22Rv1 (cell line): ENCODE measurements around the gene ANKRD50.

ENCODE experiments used
- CTCF ChIP-seq: fragments of 450-650 bp; IDR thresholded peaks from 2 replicates; pipeline ENCODE4 v1.5.1; 2017; ENCODE audit warnings: mild to moderate bottlenecking
- ZFX ChIP-seq: fragments of 450-650 bp; IDR thresholded peaks from 2 replicates; pipeline ENCODE4 v1.6.1; 2017; ENCODE audit warnings: antibody characterized with exemption, borderline replicate concordance

DNA sequence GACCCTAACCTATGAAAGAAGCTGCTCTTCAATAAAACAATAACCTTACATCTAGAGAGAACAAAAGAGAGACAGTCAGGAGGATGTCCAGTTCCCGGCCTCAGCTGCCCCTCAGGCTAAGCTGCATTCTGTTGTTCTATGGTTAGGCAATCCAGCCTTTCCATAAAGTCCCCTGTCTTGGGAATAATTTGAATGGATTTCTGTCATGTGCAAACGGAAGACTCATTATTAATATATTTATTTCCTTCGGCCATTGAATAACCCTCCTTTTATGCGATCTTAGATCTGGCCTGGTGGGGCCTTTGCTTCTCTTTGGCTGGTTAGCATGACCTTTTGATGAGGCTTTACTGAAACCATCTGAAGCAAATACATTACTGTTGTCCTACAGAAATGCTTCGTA lies 80.1 kb downstream of the ANKRD50 start:
- TF ChIP-seq CTCF (no peak), ZFX (no peak)
